Fibroblast of pulmonary artery (primary cell): ENCODE measurements around the gene OTP.

Source experiments
- DNase-seq: peaks from one replicate; pipeline ENCODE4 v3.0.0-alpha.2; 2010; ENCODE audit warnings: low read depth
- H3K4me3 ChIP-seq: replicated peaks from 2 replicates; pipeline ENCODE4 v1.5.1; 2011; ENCODE audit warnings: low read depth, mild to moderate bottlenecking, control low read depth, low read length, moderate library complexity
- TF ChIP-seq, protein P1 (sequence below): IDR thresholded peaks from 2 replicates; pipeline ENCODE4 v1.5.1; 2011; ENCODE audit warnings: mild to moderate bottlenecking, control low read depth, low read length, inconsistent platforms; ENCODE audit errors: missing control alignments

Gene OTP

DNA sequence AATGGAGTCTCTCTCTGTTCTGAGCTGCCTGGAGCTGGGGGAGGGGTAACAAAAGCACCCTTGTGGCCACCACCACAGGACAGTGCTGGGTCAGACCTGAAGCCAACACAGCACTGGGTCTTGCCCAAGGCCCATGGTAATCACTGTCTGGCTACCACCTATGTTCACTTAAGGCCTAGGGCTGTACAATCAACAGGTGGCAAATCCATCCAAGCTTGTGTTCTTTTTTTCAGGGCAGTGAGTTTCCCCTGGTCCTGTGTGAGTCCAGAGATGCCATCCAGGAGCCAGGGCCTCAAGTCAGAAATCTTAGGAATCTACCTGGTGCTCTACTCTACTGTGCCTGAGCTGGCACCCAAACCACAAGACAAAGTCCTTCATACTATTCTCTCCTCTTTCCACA is 20.1 kb upstream of the OTP start:
- TF ChIP-seq, protein P1, sequence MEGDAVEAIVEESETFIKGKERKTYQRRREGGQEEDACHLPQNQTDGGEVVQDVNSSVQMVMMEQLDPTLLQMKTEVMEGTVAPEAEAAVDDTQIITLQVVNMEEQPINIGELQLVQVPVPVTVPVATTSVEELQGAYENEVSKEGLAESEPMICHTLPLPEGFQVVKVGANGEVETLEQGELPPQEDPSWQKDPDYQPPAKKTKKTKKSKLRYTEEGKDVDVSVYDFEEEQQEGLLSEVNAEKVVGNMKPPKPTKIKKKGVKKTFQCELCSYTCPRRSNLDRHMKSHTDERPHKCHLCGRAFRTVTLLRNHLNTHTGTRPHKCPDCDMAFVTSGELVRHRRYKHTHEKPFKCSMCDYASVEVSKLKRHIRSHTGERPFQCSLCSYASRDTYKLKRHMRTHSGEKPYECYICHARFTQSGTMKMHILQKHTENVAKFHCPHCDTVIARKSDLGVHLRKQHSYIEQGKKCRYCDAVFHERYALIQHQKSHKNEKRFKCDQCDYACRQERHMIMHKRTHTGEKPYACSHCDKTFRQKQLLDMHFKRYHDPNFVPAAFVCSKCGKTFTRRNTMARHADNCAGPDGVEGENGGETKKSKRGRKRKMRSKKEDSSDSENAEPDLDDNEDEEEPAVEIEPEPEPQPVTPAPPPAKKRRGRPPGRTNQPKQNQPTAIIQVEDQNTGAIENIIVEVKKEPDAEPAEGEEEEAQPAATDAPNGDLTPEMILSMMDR: no peak

DNA sequence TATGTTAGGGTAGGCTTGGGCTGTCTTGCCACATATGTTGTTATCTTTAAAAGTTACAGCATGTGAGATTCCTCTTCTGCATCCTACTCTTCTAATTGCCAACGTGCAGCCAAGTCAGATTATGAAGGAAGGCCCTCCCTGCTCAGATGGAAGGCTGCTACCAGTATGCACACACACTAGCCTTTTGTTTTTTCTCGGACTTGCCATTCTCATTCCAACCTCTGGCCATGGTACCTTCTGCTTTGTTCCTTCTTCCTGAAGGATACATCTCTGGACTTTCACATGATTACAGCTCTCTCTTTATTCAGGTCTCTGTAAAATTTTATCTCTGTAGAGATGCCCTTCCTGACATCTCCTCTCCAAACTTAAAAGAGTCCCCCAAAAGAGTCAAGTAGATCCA is 12.8 kb upstream of the OTP start:
- TF ChIP-seq, protein P1: no peak
- no peak for DNase-seq
- no peak overlapping the region for H3K4me3 ChIP-seq

More for the DNA sequence above, 20.1 kb upstream of the OTP start:
- H3K4me3 ChIP-seq: no peak overlapping the region
- no peak for DNase-seq

DNA sequence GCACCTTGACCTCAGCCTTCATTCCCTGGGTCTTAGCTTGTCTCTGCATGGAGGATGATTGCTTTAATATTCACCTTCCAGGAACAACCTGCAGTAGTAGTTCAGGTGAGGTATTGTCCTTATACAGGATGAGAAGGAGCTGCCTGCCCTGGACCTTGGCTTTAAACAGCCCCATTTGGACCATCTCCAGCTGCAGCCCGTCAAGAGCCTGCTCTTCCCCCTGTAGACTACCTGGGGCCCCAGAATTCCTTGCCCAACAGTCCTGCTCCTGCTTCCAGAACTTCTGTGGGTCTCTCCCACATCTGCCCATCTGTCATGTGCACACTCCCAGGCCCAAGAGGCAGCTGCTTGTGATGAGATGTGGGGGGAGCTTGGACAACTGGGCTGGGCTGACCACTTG is 12.2 kb upstream of the OTP start:
- no peak for DNase-seq
- TF ChIP-seq, protein P1: no peak
- no peak overlapping the region for H3K4me3 ChIP-seq

DNA sequence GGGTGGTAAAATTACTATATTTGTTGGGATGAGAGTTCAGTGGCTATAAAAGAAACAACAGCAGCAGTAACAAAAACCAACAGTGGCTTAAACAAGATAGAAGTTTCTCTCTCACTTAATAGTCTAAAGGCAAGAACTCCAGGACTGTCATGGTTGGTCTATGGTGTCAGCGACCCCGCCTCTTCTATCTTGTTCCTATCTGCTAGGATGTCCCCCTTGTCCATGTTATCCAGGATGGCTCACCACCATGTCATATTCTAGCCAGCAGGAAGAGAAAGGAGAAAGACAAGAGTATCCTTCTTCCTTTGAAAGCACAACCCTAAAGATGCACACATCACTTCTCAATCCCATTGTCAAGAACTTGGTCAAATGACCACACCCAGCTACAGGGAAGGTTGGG is 11.3 kb upstream of the OTP start:
- no peak overlapping the region for H3K4me3 ChIP-seq
- TF ChIP-seq, protein P1: no peak
- no peak for DNase-seq

DNA sequence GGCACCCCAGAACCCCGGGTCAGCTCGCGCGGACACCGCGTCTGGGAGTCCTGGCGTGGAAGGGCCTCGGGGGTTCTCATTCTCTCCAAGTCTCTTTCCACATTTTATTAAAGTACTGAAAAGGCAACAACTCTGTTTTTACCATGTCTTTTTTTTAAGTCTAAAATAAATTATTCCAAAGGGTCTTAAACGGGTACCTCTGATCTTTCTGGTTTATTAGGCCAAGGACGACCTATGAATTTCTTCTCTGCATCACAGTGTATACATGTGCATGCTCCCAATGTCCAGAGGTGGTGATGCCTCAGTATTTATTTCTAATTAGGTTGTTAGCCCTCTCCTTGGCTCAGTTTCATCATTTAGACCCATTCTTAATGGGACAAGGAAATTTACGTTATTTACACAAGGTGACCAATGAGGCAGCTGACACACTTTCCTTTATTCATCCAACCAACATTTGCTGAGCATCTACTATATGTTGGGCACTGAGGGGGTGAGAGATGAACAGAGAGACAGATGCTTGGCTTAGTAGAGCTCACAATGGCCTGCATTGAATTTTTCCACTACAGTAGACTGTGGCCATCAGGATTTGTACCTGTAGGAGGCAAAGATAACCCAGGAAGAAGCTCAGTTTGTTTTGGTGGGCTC is 7.6 kb upstream of the OTP start:
- no peak overlapping the region for H3K4me3 ChIP-seq
- DNase-seq: no peak
- TF ChIP-seq, protein P1: no peak

DNA sequence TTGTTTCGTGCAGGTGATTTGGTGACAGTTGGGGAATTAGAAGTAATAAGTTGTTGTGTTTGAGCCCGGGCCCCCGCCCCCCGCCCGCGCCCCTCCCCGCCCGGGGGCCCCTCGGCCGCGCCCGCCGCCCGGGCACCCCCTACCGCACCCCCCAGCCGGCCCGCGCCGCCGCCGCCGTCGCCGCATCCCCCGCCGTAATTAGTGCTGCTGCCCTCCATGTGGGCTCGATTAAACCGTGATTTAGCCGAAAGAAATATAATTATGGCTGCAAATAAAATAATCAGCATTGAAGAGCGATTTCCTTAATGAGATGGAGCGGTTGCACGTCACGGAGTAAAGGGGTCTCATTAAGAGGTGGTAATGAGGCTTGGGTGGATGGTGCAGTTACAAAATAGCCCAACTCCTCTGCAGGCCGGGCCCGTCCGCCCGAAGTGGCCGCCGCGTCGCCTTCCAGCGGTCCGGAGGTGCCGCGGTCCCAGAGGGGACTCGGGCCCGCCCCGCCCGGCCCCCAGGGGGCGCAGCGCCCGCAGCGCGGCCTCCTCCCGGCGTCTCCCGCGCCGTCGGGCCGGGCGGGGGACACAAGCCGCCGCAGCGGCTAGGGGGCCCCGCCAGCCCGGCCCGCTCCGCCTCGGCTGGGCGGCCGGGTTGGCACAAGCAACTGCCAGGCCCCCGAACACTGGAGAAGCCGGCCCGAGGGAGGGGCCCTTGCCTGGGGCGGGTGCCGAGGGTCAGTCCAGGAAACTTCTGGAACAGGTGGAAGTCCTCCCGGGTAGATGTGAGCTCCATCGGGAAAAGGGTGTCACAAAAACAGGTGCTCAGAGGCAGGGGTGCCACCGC is 6.9 kb upstream of the OTP start:
- no peak overlapping the region for H3K4me3 ChIP-seq
- TF ChIP-seq, protein P1: no peak

More for the DNA sequence above, 6.9 kb upstream of the OTP start:
- no peak for DNase-seq
